Measurements from ENCODE around the gene RPS27A.
"Not testable (repeated sequence)": the region's sequence is repeated elsewhere in the genome, so short reads cannot be mapped to it uniquely, and the experiment has no call there.

Gene RPS27A

GRCh38 chr2:55232084-55232862, at the start of gene RPS27A, which contains the start of gene CLHC1:
RPS27A (plus strand) TSS chr2:55232688; CDS start chr2:55232825, 137 bp downstream.
CLHC1 (minus strand) TSS chr2:55232293; CDS start chr2:55222411, 9,882 bp downstream.
- DNase-seq, result peak; percentile 77 to 97

GRCh38 chr2:55186837-55187236, 45.7 kb upstream of the RPS27A start:
- DNase-seq, result not testable (repeated sequence)

GRCh38 chr2:55191888-55192287, 40.6 kb upstream of the RPS27A start:
- DNase-seq, result not testable (repeated sequence)

GRCh38 chr2:55196526-55196925, 36.0 kb upstream of the RPS27A start:
- no peak for DNase-seq

- no peak for DNase-seq
Observed at GRCh38 chr2:55200416-55200815, 32.1 kb upstream of the RPS27A start.

- DNase-seq, result no peak
Observed at GRCh38 chr2:55204536-55204935, 28.0 kb upstream of the RPS27A start.

- DNase-seq, result no peak
Observed at GRCh38 chr2:55204950-55205349, 27.5 kb upstream of the RPS27A start.

GRCh38 chr2:55213822-55214221, 18.7 kb upstream of the RPS27A start:
- DNase-seq, result no peak

- DNase-seq, result no peak
Observed at GRCh38 chr2:55223958-55224760, 8.3 kb upstream of the RPS27A start.

GRCh38 chr2:55224761-55225261, 7.7 kb upstream of the RPS27A start:
- no peak for DNase-seq

GRCh38 chr2:55225481-55226020, 6.9 kb upstream of the RPS27A start:
- DNase-seq, result no peak

GRCh38 chr2:55227437-55228225, 4.9 kb upstream of the RPS27A start:
- DNase-seq, result not testable (repeated sequence)

GRCh38 chr2:55228226-55228563, 4.3 kb upstream of the RPS27A start:
- no peak for DNase-seq

GRCh38 chr2:55229221-55229620, 3.3 kb upstream of the RPS27A start:
- no peak for DNase-seq

- no peak for DNase-seq
Observed at GRCh38 chr2:55230551-55230950, 1.9 kb upstream of the RPS27A start.

GRCh38 chr2:55231546-55232083, 873 bp upstream of the RPS27A start:
- DNase-seq, result no peak

- no peak for DNase-seq
Observed at GRCh38 chr2:55232863-55233657, 572 bp downstream of the RPS27A start.

- DNase-seq, result no peak
Observed at GRCh38 chr2:55233658-55233940, 1.1 kb downstream of the RPS27A start.

GRCh38 chr2:55235724-55236538, 3.4 kb downstream of the RPS27A start:
- no peak for DNase-seq

- DNase-seq, result no peak
Observed at GRCh38 chr2:55236992-55237543, 4.6 kb downstream of the RPS27A start.

Data from NCI-H187 (cell line).